ENCODE measurements around the gene ANKFY1.
"Not testable (repeated sequence)": the region's sequence is repeated elsewhere in the genome, so short reads cannot be mapped to it uniquely, and the experiment has no call there.

The ANKFY1 gene

GRCh38 chr17:4258867-4259266 is 4.9 kb downstream of the ANKFY1 start:
- DNase-seq, result no peak

- no peak for DNase-seq
These were observed 6.8 kb downstream of the ANKFY1 start for GRCh38 chr17:4256952-4257351.

DNA sequence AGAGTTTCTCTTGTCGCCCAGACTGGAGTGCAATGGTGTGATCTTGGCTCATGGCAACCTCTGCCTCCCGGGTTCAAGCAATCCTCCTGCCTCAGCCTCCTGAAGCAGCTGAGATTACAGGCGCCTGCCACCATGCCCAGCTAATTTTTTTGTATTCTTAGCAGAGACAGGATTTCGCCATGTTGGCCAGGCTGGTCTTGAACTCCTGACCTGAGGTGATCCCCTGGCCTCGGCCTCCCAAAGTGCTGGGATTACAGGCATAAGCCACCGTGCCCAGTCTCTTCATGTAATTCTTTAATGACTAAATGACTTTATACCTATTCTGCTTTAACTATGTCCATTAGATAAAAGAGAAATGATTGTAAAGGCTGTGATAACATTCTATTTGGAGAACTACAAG is 8.5 kb downstream of the ANKFY1 start:
- not testable (repeated sequence) for DNase-seq

DNA sequence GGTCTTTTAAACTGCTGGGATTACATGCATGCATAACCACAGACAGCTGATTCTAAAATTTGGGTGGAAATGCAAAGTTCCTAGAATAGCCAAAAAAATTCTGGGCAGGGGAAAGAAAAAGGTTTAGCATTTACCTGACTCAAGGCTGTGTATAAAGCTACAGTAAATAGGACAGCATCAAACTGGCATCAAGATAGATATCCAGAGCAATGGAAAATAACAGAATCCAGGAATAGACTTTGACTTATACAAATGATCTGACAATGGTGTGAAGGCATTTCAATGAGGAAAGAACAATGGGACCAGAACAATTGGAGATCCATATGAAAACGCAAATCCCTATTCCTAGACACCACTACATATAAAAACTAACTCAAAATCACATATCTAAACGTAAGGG is 12.9 kb downstream of the ANKFY1 start:
- no peak for DNase-seq

- no peak for DNase-seq
These were observed 14.2 kb downstream of the ANKFY1 start for GRCh38 chr17:4249452-4250029.

DNA sequence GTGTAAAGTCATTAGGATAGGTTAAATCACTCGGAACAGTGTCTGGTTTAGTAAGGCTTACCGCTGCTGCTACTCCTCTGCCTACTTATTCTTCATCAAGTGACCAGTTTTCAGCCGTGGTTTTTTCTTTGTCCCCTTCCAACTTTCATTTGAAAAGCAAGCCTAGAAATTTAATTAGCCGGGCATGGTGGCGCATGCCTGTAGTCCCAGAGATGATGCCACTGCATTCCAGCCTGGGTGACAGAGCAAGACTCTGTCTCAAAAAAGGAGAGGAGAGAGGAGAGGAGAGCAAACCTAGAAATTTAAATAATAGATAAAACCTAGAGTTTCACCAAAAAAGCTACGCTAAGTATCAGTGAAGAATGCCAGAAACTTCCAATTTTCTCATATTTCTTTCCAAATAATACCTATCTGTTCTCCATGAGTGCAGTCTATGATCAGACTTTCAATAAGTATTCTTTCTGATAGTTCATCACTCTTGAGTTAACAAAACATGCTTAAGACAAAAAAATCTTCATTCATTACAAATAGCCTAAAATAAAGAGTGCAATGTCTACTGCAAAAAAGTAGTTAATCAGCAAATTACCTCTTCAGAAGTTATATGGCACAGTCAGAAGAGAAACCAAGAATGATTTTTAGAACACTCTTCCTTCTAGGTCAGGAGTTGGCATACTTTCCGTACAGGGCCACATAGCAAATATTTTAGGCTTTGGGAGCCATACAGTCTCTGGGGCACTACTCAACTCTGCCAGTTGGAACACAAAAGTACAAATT is 15.1 kb downstream of the ANKFY1 start:
- DNase-seq, result no peak

GRCh38 chr17:4247971-4248388 is 15.8 kb downstream of the ANKFY1 start:
- DNase-seq, result no peak

DNA sequence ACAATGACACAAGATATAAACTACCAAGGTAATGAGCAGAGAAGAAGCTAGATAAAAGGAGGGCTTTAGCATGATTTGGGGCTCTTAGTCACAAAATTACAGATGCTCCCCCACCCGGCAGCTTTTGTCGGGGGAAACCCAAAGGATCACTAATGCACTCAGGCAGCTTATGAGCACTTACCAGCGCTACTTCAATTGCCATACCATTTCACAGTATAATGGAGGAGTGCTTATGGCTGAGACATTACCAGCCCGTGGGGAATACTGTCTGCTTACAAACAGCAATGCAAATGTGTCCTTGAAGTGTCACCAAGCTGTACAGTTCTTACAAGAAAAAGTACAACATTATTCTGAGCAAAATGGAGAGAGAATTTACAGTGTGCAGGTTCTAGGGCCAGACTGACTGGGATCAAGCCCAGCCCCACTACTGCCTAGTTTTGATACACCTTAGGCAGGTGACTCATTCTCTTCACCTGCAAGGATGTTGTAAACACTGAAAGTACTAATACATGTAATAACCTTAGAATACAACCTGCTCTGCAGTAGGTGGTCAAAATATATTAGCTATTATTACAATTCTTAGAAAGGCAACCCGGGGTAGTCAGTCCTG is 16.3 kb downstream of the ANKFY1 start:
- DNase-seq, result peak; percentile 9

- DNase-seq, result no peak
These were observed 17.1 kb downstream of the ANKFY1 start for GRCh38 chr17:4246674-4247073.

GRCh38 chr17:4241535-4241934 is 22.2 kb downstream of the ANKFY1 start:
- no peak for DNase-seq

DNA sequence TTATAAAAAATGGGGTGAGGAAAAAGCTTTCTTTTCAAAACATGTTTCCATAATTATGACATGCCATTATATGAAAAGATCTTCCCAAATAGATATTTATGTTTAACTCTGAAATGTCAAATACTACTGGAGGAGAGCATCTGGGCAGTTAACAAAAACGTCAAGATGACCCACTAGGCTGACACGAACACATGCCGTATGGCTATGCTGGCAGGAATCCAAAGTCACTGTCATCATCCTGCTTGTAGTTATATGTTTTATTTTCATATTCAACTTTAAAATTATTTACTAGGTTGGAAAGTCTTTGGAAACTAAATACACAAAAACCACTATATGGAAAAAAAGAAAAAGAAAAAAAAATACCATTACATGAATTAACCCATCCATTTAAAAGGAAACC is 27.3 kb downstream of the ANKFY1 start:
- no peak for DNase-seq

GRCh38 chr17:4235372-4236279 is 28.2 kb downstream of the ANKFY1 start:
- no peak for DNase-seq

DNA sequence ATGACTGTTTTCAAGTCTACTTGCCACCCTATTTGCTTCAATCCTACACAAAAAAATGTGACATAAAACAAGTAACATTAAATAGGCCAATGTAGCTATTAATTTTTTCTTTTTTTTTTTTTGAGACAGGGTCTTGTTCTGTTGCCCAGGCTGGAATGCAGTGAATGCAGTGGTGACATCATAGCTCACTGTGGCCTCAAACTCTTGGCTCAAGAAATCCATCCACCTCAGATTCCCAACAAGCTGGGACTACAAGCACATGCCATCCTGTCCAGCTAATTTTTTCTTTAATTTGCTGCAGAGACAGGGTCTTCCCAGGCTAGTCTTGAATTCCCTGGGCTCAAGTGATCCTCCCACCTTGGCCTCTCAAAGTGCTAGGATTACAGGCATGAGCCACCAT is 29.4 kb downstream of the ANKFY1 start:
- DNase-seq, result no peak

- no peak for DNase-seq
These were observed 30.0 kb downstream of the ANKFY1 start for GRCh38 chr17:4233668-4234258.

GRCh38 chr17:4232168-4232813 is 31.5 kb downstream of the ANKFY1 start:
- no peak for DNase-seq

GRCh38 chr17:4229627-4230541 is 33.9 kb downstream of the ANKFY1 start:
- DNase-seq, result no peak

DNA sequence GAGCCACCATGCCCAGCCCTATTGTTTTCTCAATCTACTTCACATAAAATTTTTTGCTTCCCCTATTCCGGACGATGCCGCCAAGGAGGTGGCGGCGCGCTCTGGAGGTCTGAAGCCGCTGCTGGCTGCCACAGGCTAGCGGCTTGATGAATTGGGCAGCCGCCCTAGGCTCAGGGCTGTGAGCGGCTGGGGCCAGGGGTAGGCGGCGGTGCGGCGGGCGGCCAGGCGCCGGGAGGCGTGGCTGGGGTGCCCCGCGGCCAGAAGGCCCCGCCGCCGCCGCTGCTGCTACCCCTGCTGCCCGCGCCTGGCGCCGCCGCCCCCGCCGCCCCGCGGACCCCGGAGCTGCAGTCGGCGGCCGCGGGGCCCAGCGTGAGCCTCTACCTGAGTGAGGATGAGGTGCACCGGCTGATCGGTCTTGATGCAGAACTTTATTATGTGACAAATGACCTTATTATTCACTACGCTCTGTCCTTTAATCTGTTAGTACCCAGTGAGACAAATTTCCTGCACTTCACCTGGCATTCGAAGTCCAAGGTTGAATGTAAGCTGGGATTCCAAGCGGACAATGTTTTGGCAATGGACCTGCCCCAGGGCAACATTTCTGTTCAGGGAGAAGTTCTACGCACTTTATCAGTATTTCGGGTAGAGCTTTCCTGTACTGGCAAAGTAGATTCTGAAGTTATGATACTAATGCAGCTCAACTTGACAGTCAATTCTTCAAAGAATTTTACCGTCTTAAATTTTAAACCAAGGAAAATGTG is 41.7 kb downstream of the ANKFY1 start:
- DNase-seq, result no peak

GRCh38 chr17:4221163-4221562 is 42.6 kb downstream of the ANKFY1 start:
- DNase-seq, result no peak

GRCh38 chr17:4220655-4221054 is 43.1 kb downstream of the ANKFY1 start:
- DNase-seq, result no peak

- no peak for DNase-seq
These were observed 44.5 kb downstream of the ANKFY1 start for GRCh38 chr17:4219241-4219640.
